Trophoblast cell (in vitro differentiated cells and primary cell): Measurements from ENCODE around the gene ARL2BP.

Experiments used
- DNase-seq, 2 donors: peaks; one replicate each; pipeline ENCODE4 v3.0.0-alpha.2; 2016
- H2AFZ ChIP-seq: 2 replicates; pipeline ENCODE4 v1.6.1; 2013; ENCODE audit warnings: low read length, moderate library complexity, mild to moderate bottlenecking; ENCODE audit not compliant: insufficient read depth, poor library complexity
- H2AK5ac ChIP-seq: 2 replicates; pipeline ENCODE4 v1.6.1; 2013; ENCODE audit warnings: mild to moderate bottlenecking, low read length
- H2BK120ac ChIP-seq: 2 replicates; pipeline ENCODE4 v1.6.1; 2013; ENCODE audit warnings: low read length, mild to moderate bottlenecking, moderate library complexity; ENCODE audit not compliant: insufficient read depth, poor library complexity
- H2BK12ac ChIP-seq: 2 replicates; pipeline ENCODE4 v1.6.1; 2013; ENCODE audit warnings: mild to moderate bottlenecking, low read length, moderate library complexity
- H2BK5ac ChIP-seq: 2 replicates; pipeline ENCODE4 v1.6.1; 2013; ENCODE audit warnings: low read length, low read depth, moderate library complexity, mild to moderate bottlenecking; ENCODE audit not compliant: poor library complexity
- H3K14ac ChIP-seq: 2 replicates; pipeline ENCODE4 v1.6.1; 2013; ENCODE audit warnings: mild to moderate bottlenecking, low read length
- H3K18ac ChIP-seq: 2 replicates; pipeline ENCODE4 v1.6.1; 2013; ENCODE audit warnings: mild to moderate bottlenecking, low read length
- H3K23ac ChIP-seq: 2 replicates; pipeline ENCODE4 v1.6.1; 2013; ENCODE audit warnings: low read length
- H3K27ac ChIP-seq: 2 replicates; pipeline ENCODE4 v1.5.1; 2013; ENCODE audit warnings: low read depth, mild to moderate bottlenecking, inconsistent platforms, low read length, moderate library complexity
- H3K27me3 ChIP-seq: 2 replicates; pipeline ENCODE4 v1.6.1; 2013; ENCODE audit warnings: inconsistent platforms, mild to moderate bottlenecking, low read length, moderate library complexity; ENCODE audit not compliant: insufficient read depth
- H3K36me3 ChIP-seq, 2 experiments: 1 replicate in 1 of 2; 2 replicates in 1 of 2; pipeline ENCODE4 v1.6.1; 2013; ENCODE audit warnings: low read length in 2 of 2, mild to moderate bottlenecking in 2 of 2, moderate library complexity in 1 of 2; ENCODE audit not compliant: insufficient read depth in 2 of 2, control insufficient read depth in 1 of 2
- H3K4ac ChIP-seq: 2 replicates; pipeline ENCODE4 v1.6.1; 2013; ENCODE audit warnings: low read depth, mild to moderate bottlenecking, low read length, moderate library complexity
- H3K4me1 ChIP-seq, 2 experiments: 1 replicate in 1 of 2; 2 replicates in 1 of 2; pipeline ENCODE4 v1.6.1; 2013; ENCODE audit warnings: low read length in 2 of 2, mild to moderate bottlenecking in 2 of 2, moderate library complexity in 1 of 2; ENCODE audit not compliant: insufficient read depth in 2 of 2, control insufficient read depth in 1 of 2
- H3K4me2 ChIP-seq: 2 replicates; pipeline ENCODE4 v1.6.1; 2013; ENCODE audit warnings: inconsistent platforms, mild to moderate bottlenecking, low read length, moderate library complexity
- H3K4me3 ChIP-seq: 2 replicates; pipeline ENCODE4 v1.5.1; 2013; ENCODE audit warnings: mild to moderate bottlenecking, low read depth, low read length, inconsistent platforms
- H3K79me1 ChIP-seq: one replicate; pipeline ENCODE4 v1.6.1; 2013; ENCODE audit warnings: low read length
- H3K79me2 ChIP-seq: 2 replicates; pipeline ENCODE4 v1.6.1; 2013; ENCODE audit warnings: low read length, mild to moderate bottlenecking; ENCODE audit not compliant: control insufficient read depth, insufficient read depth, poor library complexity
- H3K9ac ChIP-seq: 2 replicates; pipeline ENCODE4 v1.6.1; 2013; ENCODE audit warnings: mild to moderate bottlenecking, low read length
- H3K9me3 ChIP-seq: 2 replicates; pipeline ENCODE4 v1.6.1; 2013; ENCODE audit warnings: low read depth, mild to moderate bottlenecking, control low read depth, inconsistent platforms, low read length; ENCODE audit not compliant: insufficient read depth
- H4K12ac ChIP-seq: 2 replicates; pipeline ENCODE4 v1.6.1; 2013; ENCODE audit warnings: low read depth, mild to moderate bottlenecking, low read length, moderate library complexity
- H4K8ac ChIP-seq: 2 replicates; pipeline ENCODE4 v1.6.1; 2013; ENCODE audit warnings: low read depth, mild to moderate bottlenecking, low read length, moderate library complexity
- H4K91ac ChIP-seq: one replicate; pipeline ENCODE4 v1.6.1; 2013; ENCODE audit warnings: low read depth, mild to moderate bottlenecking, low read length, moderate library complexity
- WGBS: extraction: QIAGEN DNeasy Blood & Tissue Kit; methylation state at CpG from one replicate; pipeline ENCODE4 v1.1.7; 2013; ENCODE audit warnings: missing lambda C conversion rate; ENCODE audit not compliant: insufficient read length, insufficient coverage; ENCODE audit errors: extremely low coverage; 5-methylcytosine and 5-hydroxymethylcytosine counted together

The ARL2BP gene

GRCh38 chr16:57301126-57301817 is 56.2 kb downstream of the ARL2BP start:
- Histone ChIP-seq H4K91ac (no peak overlapping the region), H3K4ac (no peak overlapping the region), H4K12ac (no peak overlapping the region), H3K9ac (no peak overlapping the region), H2AFZ (no peak overlapping the region), H3K4me3 (no peak overlapping the region), H2BK5ac (no peak overlapping the region), H3K9me3 (no peaks in the 10 kb centered on the region), H3K79me1 (peaks cover 13% of the 10 kb centered on the region), H3K23ac (no peak overlapping the region), H3K36me3 (no peaks in the 10 kb centered on the region), H2AK5ac (no peak overlapping the region), H3K27ac (no peak overlapping the region), H3K79me2 (peaks cover 4% of the 10 kb centered on the region), H3K14ac (no peak overlapping the region), H3K4me2 (peak overlapping the region; percentile 72), H3K4me1 (peaks cover 20% of the 10 kb centered on the region in 2 experiments), H4K8ac (peak overlapping the region; percentile 7), H2BK12ac (peak overlapping the region; percentile 9), H3K18ac (no peak overlapping the region), H3K27me3 (peaks cover 2% of the 10 kb centered on the region), H2BK120ac (no peak overlapping the region)
- WGBS, result no CpG with 5 or more reads among the region's 19 CpGs
- no peak for DNase-seq
